ENCODE data around the gene SLC26A5. TPM values are rescaled to one million over a fixed set of nuclear protein-coding genes. Genes with fewer than 3 reads are reported as not detected.

SLC26A5 gene
- total RNA-seq, 1 donor from 2014 or later = not detected

- no peak overlapping the region for H3K27ac ChIP-seq
- H3K4me1 ChIP-seq = peaks cover 36% of the 10 kb centered on the region
- H3K4me3 ChIP-seq = no peak overlapping the region
- H3K27me3 ChIP-seq = no peaks in the 10 kb centered on the region
- DNase-seq (ENCODE audit: extremely low spot score in 2 of 2) = no peak
- no peak for TF ChIP-seq POLR2A (IDR thresholded peaks at IDR 0.05)
- TF ChIP-seq CTCF (IDR thresholded peaks at IDR 0.05) = no peak
- no peak for TF ChIP-seq POLR2AphosphoS5 (IDR thresholded peaks at IDR 0.05; ENCODE audit: insufficient read depth in 1 of 2, low read depth in 1 of 2)
- H3K9me3 ChIP-seq = no peaks in the 10 kb centered on the region
- H3K36me3 ChIP-seq = peaks cover 0 to 8% of the 10 kb centered on the region in 2 donors
- intact Hi-C loops (cut with DNase I) = no loop called here
Measured at GRCh38 chr7:103349805-103350204, 96.2 kb downstream of the SLC26A5 start.

GRCh38 chr7:103348959-103349358, 97.0 kb downstream of the SLC26A5 start:
- TF ChIP-seq CTCF (IDR thresholded peaks at IDR 0.05) = no peak
- peaks cover 0 to 4% of the 10 kb centered on the region in 2 donors for H3K36me3 ChIP-seq
- no peaks in the 10 kb centered on the region for H3K9me3 ChIP-seq
- no peak overlapping the region for H3K27ac ChIP-seq
- intact Hi-C loops (cut with DNase I) = no loop called here
- peak overlapping the region in 1 of 2 donors; percentile 86 for H3K4me3 ChIP-seq
- H3K27me3 ChIP-seq = no peaks in the 10 kb centered on the region
- H3K4me1 ChIP-seq = peaks cover 36% of the 10 kb centered on the region
- DNase-seq (ENCODE audit: extremely low spot score in 2 of 2) = no peak

GRCh38 chr7:103348452-103348851, 97.6 kb downstream of the SLC26A5 start:
- H3K36me3 ChIP-seq = peaks cover 0 to 4% of the 10 kb centered on the region in 2 donors
- H3K4me1 ChIP-seq = peaks cover 40% of the 10 kb centered on the region
- H3K9me3 ChIP-seq = no peaks in the 10 kb centered on the region
- H3K27me3 ChIP-seq = no peaks in the 10 kb centered on the region
- DNase-seq (ENCODE audit: extremely low spot score in 2 of 2) = no peak
- peak overlapping the region; percentile 81 for H3K27ac ChIP-seq
- peak overlapping the region; percentile 66 to 86 for H3K4me3 ChIP-seq
- TF ChIP-seq POLR2A (IDR thresholded peaks at IDR 0.05) (no peak), POLR2AphosphoS5 (IDR thresholded peaks at IDR 0.05; ENCODE audit: insufficient read depth in 1 of 2, low read depth in 1 of 2) (no peak), CTCF (IDR thresholded peaks at IDR 0.05) (no peak)
- intact Hi-C loops (cut with DNase I) = no loop called here

GRCh38 chr7:103347507-103348267, 98.3 kb downstream of the SLC26A5 start, which contains the start of gene PSMC2:
TSS of gene PSMC2 (plus strand) at chr7:103347643. CDS start at chr7:103347712, 69 bp downstream.
- intact Hi-C loops (cut with DNase I) = no loop called here
- H3K4me3 ChIP-seq = peak within 1 kb of the TSS; percentile 66 to 86
- no peaks in the 10 kb centered on the region for H3K36me3 ChIP-seq
- no peaks in the 10 kb centered on the region for H3K27me3 ChIP-seq
- H3K9me3 ChIP-seq = no peaks in the 10 kb centered on the region
- TF ChIP-seq POLR2AphosphoS5 (IDR thresholded peaks at IDR 0.05; ENCODE audit: insufficient read depth in 1 of 2, low read depth in 1 of 2) = peak; percentile 59 to 81
- TF ChIP-seq POLR2A (IDR thresholded peaks at IDR 0.05) = no peak
- peak within 1 kb of the TSS; percentile 81 for H3K27ac ChIP-seq
- peaks cover 48% of the 10 kb centered on the region for H3K4me1 ChIP-seq
- DNase-seq (ENCODE audit: extremely low spot score in 2 of 2) = peak in 1 of 2 donors; percentile 89

- Histone ChIP-seq H3K36me3 (no peaks in the 10 kb centered on the region), H3K4me3 (no peak overlapping the region), H3K27ac (no peak overlapping the region), H3K4me1 (peaks cover 59% of the 10 kb centered on the region), H3K9me3 (no peaks in the 10 kb centered on the region), H3K27me3 (no peaks in the 10 kb centered on the region)
- no peak for TF ChIP-seq CTCF (IDR thresholded peaks at IDR 0.05)
- DNase-seq (ENCODE audit: extremely low spot score in 2 of 2) = no peak
- intact Hi-C loops (cut with DNase I) = no loop called here
Measured at GRCh38 chr7:103346396-103346795, 99.6 kb downstream of the SLC26A5 start.

All from vagina (tissue), 2 donors.